Esophagus muscularis mucosa (tissue), 4 donors: ENCODE results near the gene SMIM44. TPM values are rescaled to one million over a fixed set of nuclear protein-coding genes. Genes with fewer than 3 reads are reported as not detected.

Experiments
- DNase-seq: peaks from one replicate; pipeline ENCODE4 v3.0.0-alpha.2; 2017; ENCODE audit errors: extremely low spot score
- H3K27ac ChIP-seq, 4 donors: fragments of 200-600 bp; sonication (generic); replicated peaks in 1 of 4; 1 replicate in 3 of 4; 2 replicates in 1 of 4; pipeline ENCODE4 v1.5.1; 2016 to 2019; ENCODE audit warnings: mild to moderate bottlenecking in 1 of 4
- H3K27me3 ChIP-seq, 4 donors: fragments of 200-600 bp; sonication (generic); one replicate each; pipeline versions ENCODE4 v1.5.1 to v1.6.0; 2016 to 2019
- H3K36me3 ChIP-seq, 4 donors: fragments of 200-600 bp; sonication (generic); one replicate each; pipeline ENCODE4 v1.5.1; 2016 to 2019
- H3K4me1 ChIP-seq, 4 donors: fragments of 200-600 bp; sonication (generic); one replicate each; pipeline ENCODE4 v1.5.1; 2016 to 2019
- H3K4me3 ChIP-seq, 4 donors: fragments of 200-600 bp; sonication (generic); 1 replicate in 2 of 4; 2 replicates in 2 of 4; pipeline ENCODE4 v1.5.1; 2016 to 2019; ENCODE audit warnings: mild to moderate bottlenecking in 4 of 4, moderate library complexity in 1 of 4
- H3K9me3 ChIP-seq, 4 donors: fragments of 200-600 bp; sonication (generic); 1 replicate in 3 of 4; 2 replicates in 1 of 4; pipeline ENCODE4 v1.5.1; 2016 to 2019
- EP300 ChIP-seq: sonication (generic); formaldehyde crosslinking; IDR thresholded peaks from one replicate; pipeline ENCODE4 v1.6.1; 2017; ENCODE audit warnings: antibody characterized with exemption
- POLR2A ChIP-seq: fragments of 450-650 bp; IDR thresholded peaks from one replicate; pipeline ENCODE4 v1.6.1; 2017; ENCODE audit warnings: antibody characterized with exemption, moderate library complexity, mild to moderate bottlenecking, low read depth
- POLR2AphosphoS5 ChIP-seq, 2 donors: sonication (generic); formaldehyde crosslinking; IDR thresholded peaks; one replicate each; pipeline ENCODE4 v1.6.1; 2017; ENCODE audit warnings: antibody characterized with exemption in 2 of 2
- WGBS: methylation state at CpG from one replicate; pipeline ENCODE4 v1.1.5; 2018; 5-methylcytosine and 5-hydroxymethylcytosine counted together
- intact Hi-C: fragments of 100-400 bp; cut with DNase I; formaldehyde crosslinking; loops from one replicate; pipeline ENCODE4 v1.15.1; 2023
- total RNA-seq, 4 donors: library from RNA; depleted of rRNA; stranded (reverse); fragments of >200 nt; gene quantifications; one replicate each; pipeline versions ENCODE4 v1.1.0 to v1.2.1, GENCODE V29; 2016
- TF ChIP-seq, protein P1 (sequence below), 3 experiments: fragments of 200-600 bp in 2 of 3; fragments of 450-650 bp in 1 of 3; sonication (generic) in 2 of 3; IDR thresholded peaks; one replicate each; pipeline ENCODE4 v1.5.1; 2017 to 2019; ENCODE audit warnings: antibody characterized with exemption in 3 of 3, mild to moderate bottlenecking in 2 of 3, moderate library complexity in 1 of 3

SMIM44 gene
- total RNA-seq, 4 donors from 2014 or later, result not detected

DNA sequence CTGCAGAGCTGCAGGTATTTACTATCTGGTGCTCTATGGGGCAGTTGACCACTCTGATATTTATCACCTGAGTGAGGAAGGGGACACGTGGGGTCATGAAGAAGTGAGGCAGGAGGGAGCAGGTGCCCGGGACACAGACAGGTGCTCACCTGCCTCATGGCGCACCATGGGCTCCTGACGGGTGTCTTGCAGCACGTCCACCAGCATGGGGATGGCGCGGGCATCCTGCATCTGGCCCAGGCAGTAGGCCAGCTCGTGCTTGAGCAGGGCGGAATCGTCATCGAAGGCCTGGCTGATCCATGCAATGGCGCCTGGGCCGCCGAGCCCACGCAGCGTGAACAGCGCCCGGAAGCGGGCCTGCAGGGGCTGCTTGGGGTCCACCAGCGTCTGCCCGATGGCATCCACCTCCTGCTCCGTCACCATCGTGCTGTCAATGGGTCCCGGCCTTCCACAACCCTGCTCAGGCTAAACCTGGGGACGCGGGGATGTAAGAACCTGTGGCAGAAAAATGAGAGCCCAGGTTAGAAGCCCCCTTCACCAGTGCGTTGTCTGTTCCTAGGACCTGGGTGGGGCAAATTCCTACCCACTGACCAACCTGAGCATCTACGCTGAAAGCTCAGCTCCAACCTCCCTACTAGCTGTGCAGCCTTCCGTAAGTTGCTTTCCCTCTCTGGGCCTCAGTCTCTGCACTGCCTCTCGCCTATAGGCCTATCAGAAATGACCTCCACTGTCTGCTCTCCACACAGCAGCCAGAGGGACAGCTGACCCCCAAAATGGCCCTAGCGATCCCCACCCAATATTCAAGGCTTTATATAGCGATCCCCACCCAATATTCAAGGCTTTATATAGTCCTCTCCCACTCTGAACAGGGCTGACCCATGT, 13.4 kb upstream of the SMIM44 start:
- Histone ChIP-seq H3K27ac (no peak overlapping the region), H3K36me3 (peaks cover 36 to 59% (median 54%) of the 10 kb centered on the region in 4 donors), H3K4me1 (peaks cover 10 to 26% (median 17%) of the 10 kb centered on the region in 4 donors), H3K27me3 (no peaks in the 10 kb centered on the region), H3K9me3 (no peaks in the 10 kb centered on the region), H3K4me3 (no peak overlapping the region)
- no peak for DNase-seq
- WGBS, result 97% methylated on average over 30 of the region's 32 CpGs
- TF ChIP-seq EP300 (no peak), POLR2AphosphoS5 (IDR thresholded peaks at IDR 0.05) (no peak), POLR2A (no peak)
- TF ChIP-seq, protein P1, sequence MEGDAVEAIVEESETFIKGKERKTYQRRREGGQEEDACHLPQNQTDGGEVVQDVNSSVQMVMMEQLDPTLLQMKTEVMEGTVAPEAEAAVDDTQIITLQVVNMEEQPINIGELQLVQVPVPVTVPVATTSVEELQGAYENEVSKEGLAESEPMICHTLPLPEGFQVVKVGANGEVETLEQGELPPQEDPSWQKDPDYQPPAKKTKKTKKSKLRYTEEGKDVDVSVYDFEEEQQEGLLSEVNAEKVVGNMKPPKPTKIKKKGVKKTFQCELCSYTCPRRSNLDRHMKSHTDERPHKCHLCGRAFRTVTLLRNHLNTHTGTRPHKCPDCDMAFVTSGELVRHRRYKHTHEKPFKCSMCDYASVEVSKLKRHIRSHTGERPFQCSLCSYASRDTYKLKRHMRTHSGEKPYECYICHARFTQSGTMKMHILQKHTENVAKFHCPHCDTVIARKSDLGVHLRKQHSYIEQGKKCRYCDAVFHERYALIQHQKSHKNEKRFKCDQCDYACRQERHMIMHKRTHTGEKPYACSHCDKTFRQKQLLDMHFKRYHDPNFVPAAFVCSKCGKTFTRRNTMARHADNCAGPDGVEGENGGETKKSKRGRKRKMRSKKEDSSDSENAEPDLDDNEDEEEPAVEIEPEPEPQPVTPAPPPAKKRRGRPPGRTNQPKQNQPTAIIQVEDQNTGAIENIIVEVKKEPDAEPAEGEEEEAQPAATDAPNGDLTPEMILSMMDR (IDR thresholded peaks at IDR 0.05), result no peak
- intact Hi-C loops, result no loop called here

GRCh38 chr19:3494559-3494958, 11.3 kb upstream of the SMIM44 start:
- Histone ChIP-seq H3K4me3 (no peak overlapping the region), H3K36me3 (peaks cover 41 to 79% (median 67%) of the 10 kb centered on the region in 4 donors), H3K27me3 (no peaks in the 10 kb centered on the region), H3K27ac (no peak overlapping the region), H3K4me1 (peaks cover 5 to 14% (median 8%) of the 10 kb centered on the region in 4 donors), H3K9me3 (no peaks in the 10 kb centered on the region)
- WGBS, result 94% methylated on average over 18 of the region's 18 CpGs
- TF ChIP-seq POLR2A (no peak), EP300 (no peak), POLR2AphosphoS5 (IDR thresholded peaks at IDR 0.05) (no peak)
- TF ChIP-seq, protein P1 (IDR thresholded peaks at IDR 0.05), result no peak
- intact Hi-C loops, result no loop called here
- DNase-seq, result no peak

- 78% methylated on average over 10 of the region's 15 CpGs for WGBS
- TF ChIP-seq EP300 (no peak), POLR2A (no peak), POLR2AphosphoS5 (IDR thresholded peaks at IDR 0.05) (no peak)
- TF ChIP-seq, protein P1 (IDR thresholded peaks at IDR 0.05), result no peak
- Histone ChIP-seq H3K27ac (no peak overlapping the region), H3K4me3 (no peak overlapping the region), H3K27me3 (no peaks in the 10 kb centered on the region), H3K36me3 (peaks cover 41 to 79% (median 67%) of the 10 kb centered on the region in 4 donors), H3K9me3 (no peaks in the 10 kb centered on the region), H3K4me1 (peaks cover under 1 to 9% (median 3%) of the 10 kb centered on the region in 4 donors)
- DNase-seq, result no peak
- intact Hi-C loops, result no loop called here
Observed at GRCh38 chr19:3494051-3494450, 10.8 kb upstream of the SMIM44 start.

- H3K27me3 ChIP-seq, result no peaks in the 10 kb centered on the region
- H3K9me3 ChIP-seq, result no peaks in the 10 kb centered on the region
- H3K27ac ChIP-seq, result no peak overlapping the region
- no peak for TF ChIP-seq POLR2AphosphoS5 (IDR thresholded peaks at IDR 0.05)
- TF ChIP-seq EP300, result no peak
- no peak for TF ChIP-seq POLR2A
- TF ChIP-seq, protein P1 (IDR thresholded peaks at IDR 0.05), result no peak
- H3K36me3 ChIP-seq, result peaks cover 41 to 79% (median 67%) of the 10 kb centered on the region in 4 donors
- no peak for DNase-seq
- intact Hi-C loops, result no loop called here
- WGBS, result 90% methylated on average over 10 of the region's 14 CpGs
- H3K4me3 ChIP-seq, result no peak overlapping the region
- H3K4me1 ChIP-seq, result peaks cover 0 to 7% (median under 1%) of the 10 kb centered on the region in 4 donors
Observed at GRCh38 chr19:3493651-3494050, 10.4 kb upstream of the SMIM44 start.
